ELR (cell line): ENCODE measurements around the gene LKAAEAR1.

Source experiments
- DNase-seq: peaks from one replicate; pipeline ENCODE4 v3.0.0-alpha.2; 2015; ENCODE audit warnings: low read depth

Gene LKAAEAR1

GRCh38 chr20:64110411-64111068, 26.3 kb upstream of the LKAAEAR1 start:
- no peak for DNase-seq

DNA sequence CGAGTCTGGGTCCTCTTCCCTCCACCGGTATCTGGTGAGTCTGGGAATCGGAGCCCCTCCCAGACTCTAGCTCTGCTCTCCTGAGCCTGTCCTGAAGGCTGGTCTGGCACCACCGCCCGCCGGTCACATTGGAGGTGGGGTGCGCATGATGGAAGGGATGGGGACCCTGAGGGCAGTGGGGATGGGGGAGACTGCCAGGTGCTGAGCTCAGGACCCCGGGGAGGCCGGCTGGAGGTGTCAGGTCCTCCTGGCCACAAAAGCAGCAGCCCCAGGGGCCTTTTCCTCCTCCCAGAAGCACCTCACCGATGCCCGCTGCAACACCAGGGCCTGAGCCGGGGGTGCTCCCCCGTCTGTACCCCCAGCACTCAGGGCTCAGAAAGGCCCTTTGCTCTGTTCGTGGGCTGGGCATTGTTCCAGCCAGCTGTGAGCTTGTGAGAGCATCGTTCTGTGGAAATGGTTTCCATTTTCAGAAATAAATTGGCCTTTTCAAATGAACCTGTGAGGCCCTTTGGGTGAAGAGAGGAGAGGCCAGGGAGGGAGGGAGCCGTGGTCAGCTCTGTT, 25.7 kb upstream of the LKAAEAR1 start:
- DNase-seq = no peak

- no peak for DNase-seq
Observed at GRCh38 chr20:64108731-64109681, 24.8 kb upstream of the LKAAEAR1 start.

- DNase-seq = no peak
Observed at GRCh38 chr20:64107736-64108457, 23.7 kb upstream of the LKAAEAR1 start.

DNA sequence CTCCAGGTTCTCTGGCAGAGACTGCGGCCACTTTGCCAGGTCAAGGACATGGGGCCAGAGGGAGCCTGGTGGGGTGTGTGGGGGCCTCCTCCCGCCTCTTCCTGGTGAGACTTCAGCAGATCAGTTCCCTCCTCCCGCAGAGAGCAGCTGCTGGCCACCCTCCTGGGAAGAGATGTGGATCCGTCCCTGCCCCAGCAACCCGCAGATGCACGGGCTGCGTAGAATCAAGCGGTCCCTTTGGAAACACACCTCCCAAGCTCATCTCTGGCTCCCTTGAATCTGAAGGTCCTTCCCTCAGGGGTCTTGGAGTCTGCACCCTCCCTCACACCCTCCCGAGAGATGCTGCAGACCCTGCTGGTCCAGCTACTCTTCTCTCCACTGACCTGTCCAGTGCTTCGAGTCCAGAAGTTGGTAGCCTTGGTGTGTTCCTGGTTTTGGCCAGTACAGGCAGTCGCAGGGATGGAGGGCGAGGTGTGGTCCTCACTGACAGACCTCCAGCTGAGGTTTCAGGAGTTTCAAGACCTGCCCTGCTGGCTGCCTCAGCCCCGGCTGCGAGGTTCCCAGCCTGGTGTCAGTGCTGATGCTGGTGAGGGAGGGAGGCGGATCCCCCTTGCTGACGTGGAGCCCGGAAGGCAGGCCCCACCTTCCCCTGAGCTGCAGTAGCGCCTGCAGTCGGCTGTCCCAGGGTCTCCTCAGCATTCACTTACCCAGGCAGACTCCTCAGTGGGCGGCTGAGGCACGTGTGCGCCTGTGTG, 23.0 kb upstream of the LKAAEAR1 start, which contains the start of gene NPBWR2:
TSS of gene NPBWR2 (minus strand) at position 585 of the 755 bp plus-strand sequence. CDS start 734 bp downstream, outside the sequence.
- DNase-seq = no peak

- DNase-seq = no peak
Observed at GRCh38 chr20:64106435-64106961, 22.3 kb upstream of the LKAAEAR1 start.

GRCh38 chr20:64105846-64106434, 21.7 kb upstream of the LKAAEAR1 start:
- no peak for DNase-seq

- DNase-seq = no peak
Observed at GRCh38 chr20:64104667-64105451, 20.7 kb upstream of the LKAAEAR1 start.

- no peak for DNase-seq
Observed at GRCh38 chr20:64103871-64104666, 19.9 kb upstream of the LKAAEAR1 start.

GRCh38 chr20:64102647-64103354, 18.6 kb upstream of the LKAAEAR1 start:
- DNase-seq = no peak

GRCh38 chr20:64101731-64102621, 17.8 kb upstream of the LKAAEAR1 start:
- peak; percentile 38 for DNase-seq

GRCh38 chr20:64100946-64101688, 16.9 kb upstream of the LKAAEAR1 start:
- no peak for DNase-seq

DNA sequence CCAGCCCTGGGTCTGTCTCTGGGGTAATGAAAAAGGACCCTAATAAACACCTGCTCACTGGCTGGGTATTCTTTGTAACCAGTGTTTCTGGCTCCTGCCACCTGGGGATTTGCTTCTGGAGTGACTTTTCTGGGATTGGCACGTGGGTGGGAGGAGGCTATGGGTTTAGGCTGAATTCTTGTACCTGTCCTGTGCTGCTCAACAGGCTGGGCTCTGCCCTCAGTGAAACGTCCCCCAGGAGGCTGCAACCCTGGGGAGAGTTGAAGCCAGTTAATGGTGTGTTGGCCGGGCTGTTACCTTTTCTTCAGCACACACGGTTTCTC, 16.3 kb upstream of the LKAAEAR1 start:
- no peak for DNase-seq

DNA sequence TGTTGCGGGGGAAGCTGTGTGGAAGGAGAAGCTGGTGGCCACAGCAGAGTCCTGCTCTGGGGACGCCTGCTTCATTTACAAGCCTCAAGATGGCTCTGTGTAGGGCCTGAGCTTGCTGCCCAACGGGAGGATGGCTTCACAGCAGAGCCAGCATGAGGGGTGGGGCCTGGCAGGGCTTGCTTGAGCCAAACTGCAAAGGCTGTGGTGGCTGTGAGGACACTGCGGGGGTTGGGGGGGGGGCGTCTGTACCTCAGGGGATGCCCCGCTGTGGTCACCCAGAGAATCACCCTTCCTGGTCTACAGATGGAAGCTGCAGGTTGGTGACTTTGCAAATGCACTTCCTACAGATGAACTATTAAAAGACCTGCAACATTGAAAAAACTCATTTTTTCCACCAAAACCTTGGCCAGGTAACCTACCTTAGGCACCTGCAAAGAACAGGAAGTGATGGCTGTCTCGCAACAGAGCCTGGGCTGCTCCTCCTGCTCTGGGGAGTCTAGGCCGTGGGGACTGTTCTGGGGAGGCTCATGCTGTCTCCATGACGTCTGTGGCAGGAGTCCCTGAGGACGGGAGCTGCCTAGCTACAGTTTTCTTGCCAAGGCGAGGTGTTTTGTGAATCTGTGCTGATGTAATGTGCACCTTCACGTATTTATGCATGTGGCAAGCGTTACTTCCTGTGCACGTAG, 15.8 kb upstream of the LKAAEAR1 start:
- no peak for DNase-seq

- DNase-seq = no peak
Observed at GRCh38 chr20:64099086-64099786, 15.0 kb upstream of the LKAAEAR1 start.
